DOHH2 (cell line): ENCODE results near the gene PM20D1.
"Not testable (repeated sequence)": the region's sequence is repeated elsewhere in the genome, so short reads cannot be mapped to it uniquely, and the experiment has no call there.

ENCODE experiments used
- H3F3A ChIP-seq: fragments of 200-600 bp; sonication (generic), shearing (Covaris generic); 2 replicates; pipeline ENCODE4 v1.6.0; 2016; ENCODE audit warnings: antibody characterized with exemption, mild to moderate bottlenecking; ENCODE audit not compliant: control insufficient read depth, insufficient read depth
- H3K27ac ChIP-seq: fragments of 200-600 bp; sonication (generic); 2 replicates; pipeline ENCODE4 v1.5.1; 2014; ENCODE audit warnings: low read depth, mild to moderate bottlenecking, low read length, moderate library complexity
- H3K27me3 ChIP-seq: fragments of 200-600 bp; sonication (generic); 2 replicates; pipeline ENCODE4 v1.6.1; 2014; ENCODE audit warnings: mild to moderate bottlenecking, low read length, mixed read lengths; ENCODE audit not compliant: control insufficient read depth
- H3K36me3 ChIP-seq: fragments of 200-600 bp; sonication (generic); 2 replicates; pipeline ENCODE4 v1.6.1; 2014; ENCODE audit warnings: mild to moderate bottlenecking, low read length, moderate library complexity, mixed read lengths; ENCODE audit not compliant: control insufficient read depth
- H3K4me1 ChIP-seq: fragments of 200-600 bp; sonication (generic); 2 replicates; pipeline ENCODE4 v1.6.1; 2014; ENCODE audit warnings: mild to moderate bottlenecking, low read length, mixed read lengths; ENCODE audit not compliant: control insufficient read depth
- H3K4me2 ChIP-seq: fragments of 200-600 bp; sonication (generic); 2 replicates; pipeline ENCODE4 v1.6.0; 2014; ENCODE audit warnings: mild to moderate bottlenecking, low read length, moderate library complexity
- H3K4me3 ChIP-seq: fragments of 200-600 bp; sonication (generic); 2 replicates; pipeline ENCODE4 v1.5.1; 2014; ENCODE audit warnings: mild to moderate bottlenecking, low read length, mixed read lengths
- H3K79me2 ChIP-seq: fragments of 200-600 bp; sonication (generic); 2 replicates; pipeline ENCODE4 v1.6.1; 2014; ENCODE audit warnings: mild to moderate bottlenecking, low read length, mixed read lengths; ENCODE audit not compliant: control insufficient read depth
- H3K9me2 ChIP-seq: fragments of 200-600 bp; sonication (generic); replicated peaks from 2 replicates; pipeline ENCODE4 v1.6.1; 2014; ENCODE audit warnings: mild to moderate bottlenecking, low read length, mixed read lengths; ENCODE audit not compliant: control insufficient read depth
- H3K9me3 ChIP-seq: fragments of 200-600 bp; sonication (generic); 2 replicates; pipeline ENCODE4 v1.6.1; 2014; ENCODE audit warnings: antibody characterized with exemption, low read length, mixed read lengths; ENCODE audit not compliant: control insufficient read depth, insufficient read depth
- H4K20me1 ChIP-seq: fragments of 200-600 bp; sonication (generic); 2 replicates; pipeline ENCODE4 v1.6.0; 2014; ENCODE audit warnings: low read depth, mild to moderate bottlenecking, antibody characterized with exemption, low read length, moderate library complexity; ENCODE audit not compliant: control insufficient read depth, insufficient read depth
- CTCF ChIP-seq: fragments of 200-600 bp; sonication (generic); IDR thresholded peaks from one replicate; pipeline ENCODE4 v1.5.1; 2014; ENCODE audit warnings: antibody characterized with exemption, mild to moderate bottlenecking, low read depth, low read length; ENCODE audit not compliant: poor library complexity, severe bottlenecking
- EZH2phosphoT487 ChIP-seq: fragments of 200-600 bp; sonication (generic); IDR thresholded peaks from 2 replicates; pipeline ENCODE4 v1.6.1; 2017; ENCODE audit warnings: borderline replicate concordance, mild to moderate bottlenecking, antibody characterized with exemption, low read length, moderate library complexity, mixed read lengths

The PM20D1 gene, protein sequence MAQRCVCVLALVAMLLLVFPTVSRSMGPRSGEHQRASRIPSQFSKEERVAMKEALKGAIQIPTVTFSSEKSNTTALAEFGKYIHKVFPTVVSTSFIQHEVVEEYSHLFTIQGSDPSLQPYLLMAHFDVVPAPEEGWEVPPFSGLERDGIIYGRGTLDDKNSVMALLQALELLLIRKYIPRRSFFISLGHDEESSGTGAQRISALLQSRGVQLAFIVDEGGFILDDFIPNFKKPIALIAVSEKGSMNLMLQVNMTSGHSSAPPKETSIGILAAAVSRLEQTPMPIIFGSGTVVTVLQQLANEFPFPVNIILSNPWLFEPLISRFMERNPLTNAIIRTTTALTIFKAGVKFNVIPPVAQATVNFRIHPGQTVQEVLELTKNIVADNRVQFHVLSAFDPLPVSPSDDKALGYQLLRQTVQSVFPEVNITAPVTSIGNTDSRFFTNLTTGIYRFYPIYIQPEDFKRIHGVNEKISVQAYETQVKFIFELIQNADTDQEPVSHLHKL

DNA sequence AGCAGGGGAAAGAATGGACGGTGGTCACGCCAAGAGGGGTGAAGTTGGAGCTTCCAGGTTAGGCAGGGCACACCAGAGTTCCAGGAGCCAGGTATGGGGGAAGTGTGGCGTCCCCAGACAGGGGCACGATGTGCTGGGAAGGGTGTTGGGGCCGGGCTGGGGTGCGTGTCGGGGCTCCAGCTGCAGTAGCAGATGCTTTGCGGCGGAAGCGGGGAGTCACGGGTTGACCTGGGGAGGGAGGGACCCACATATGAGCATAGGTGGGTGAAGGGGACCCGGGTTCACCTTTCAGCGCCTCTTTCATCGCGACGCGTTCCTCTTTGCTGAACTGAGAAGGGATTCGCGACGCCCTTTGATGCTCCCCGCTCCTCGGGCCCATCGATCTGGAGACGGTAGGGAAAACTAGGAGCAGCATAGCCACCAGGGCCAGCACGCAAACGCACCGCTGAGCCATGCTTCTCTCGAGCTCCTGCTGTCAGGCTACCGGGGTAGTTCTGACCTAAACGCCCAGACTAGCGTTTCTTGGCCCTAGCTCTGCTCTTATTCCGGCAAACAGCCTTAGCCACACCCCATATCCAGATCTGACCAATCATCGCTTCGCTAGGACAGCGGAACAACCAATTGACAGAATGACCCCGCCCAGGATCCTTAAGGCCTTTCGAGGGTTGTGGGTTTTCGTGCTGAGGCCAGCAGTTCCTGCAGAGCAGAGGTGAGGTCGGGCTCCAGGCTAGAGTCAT is at the start of gene PM20D1:
PM20D1 (minus strand) TSS at position 514 of the 737 bp plus-strand sequence; CDS start at position 454, 60 bp downstream.
- no peaks in the 10 kb centered on the region for H3K36me3 ChIP-seq
- H3K27me3 ChIP-seq, result no peaks in the 10 kb centered on the region
- H4K20me1 ChIP-seq, result no peaks in the 10 kb centered on the region
- H3K4me1 ChIP-seq, result peaks cover 10% of the 10 kb centered on the region
- H3K9me2 ChIP-seq, result no peaks in the 10 kb centered on the region
- H3K79me2 ChIP-seq, result no peaks in the 10 kb centered on the region
- H3K9me3 ChIP-seq, result peaks cover 6% of the 10 kb centered on the region; the same call in 1 of the 2 replicates
- no peaks in the 10 kb centered on the region for H3F3A ChIP-seq
- no peak within 1 kb of the TSS for H3K27ac ChIP-seq
- peak within 1 kb of the TSS; percentile 55 for H3K4me2 ChIP-seq
- TF ChIP-seq EZH2phosphoT487 (no peak), CTCF (no peak)
- H3K4me3 ChIP-seq, result peak within 1 kb of the TSS; percentile 60

GRCh38 chr1:205896351-205896750 is 46.4 kb upstream of the PM20D1 start:
- H3F3A ChIP-seq, result no peaks in the 10 kb centered on the region
- TF ChIP-seq CTCF (no peak), EZH2phosphoT487 (no peak)
- H3K79me2 ChIP-seq, result no peaks in the 10 kb centered on the region
- no peaks in the 10 kb centered on the region for H3K4me1 ChIP-seq
- no peaks in the 10 kb centered on the region for H4K20me1 ChIP-seq
- H3K9me3 ChIP-seq, result peaks cover 4% of the 10 kb centered on the region; the same call in 1 of the 2 replicates
- no peaks in the 10 kb centered on the region for H3K36me3 ChIP-seq
- H3K27ac ChIP-seq, result no peak overlapping the region
- no peak overlapping the region for H3K4me3 ChIP-seq
- no peak overlapping the region for H3K4me2 ChIP-seq
- no peaks in the 10 kb centered on the region for H3K27me3 ChIP-seq
- no peaks in the 10 kb centered on the region for H3K9me2 ChIP-seq

GRCh38 chr1:205894119-205894518 is 44.2 kb upstream of the PM20D1 start:
- H3K4me3 ChIP-seq, H3K79me2 ChIP-seq, H4K20me1 ChIP-seq, H3F3A ChIP-seq, H3K9me2 ChIP-seq, H3K36me3 ChIP-seq, H3K4me2 ChIP-seq, H3K27me3 ChIP-seq, H3K9me3 ChIP-seq, H3K27ac ChIP-seq, H3K4me1 ChIP-seq: not testable (repeated sequence)

GRCh38 chr1:205892175-205892574 is 42.2 kb upstream of the PM20D1 start:
- H3K4me3 ChIP-seq, H3K9me2 ChIP-seq, H3F3A ChIP-seq, H3K79me2 ChIP-seq, H3K36me3 ChIP-seq, H3K4me1 ChIP-seq, H3K27ac ChIP-seq, H3K4me2 ChIP-seq, H3K9me3 ChIP-seq, H3K27me3 ChIP-seq, H4K20me1 ChIP-seq: not testable (repeated sequence)

DNA sequence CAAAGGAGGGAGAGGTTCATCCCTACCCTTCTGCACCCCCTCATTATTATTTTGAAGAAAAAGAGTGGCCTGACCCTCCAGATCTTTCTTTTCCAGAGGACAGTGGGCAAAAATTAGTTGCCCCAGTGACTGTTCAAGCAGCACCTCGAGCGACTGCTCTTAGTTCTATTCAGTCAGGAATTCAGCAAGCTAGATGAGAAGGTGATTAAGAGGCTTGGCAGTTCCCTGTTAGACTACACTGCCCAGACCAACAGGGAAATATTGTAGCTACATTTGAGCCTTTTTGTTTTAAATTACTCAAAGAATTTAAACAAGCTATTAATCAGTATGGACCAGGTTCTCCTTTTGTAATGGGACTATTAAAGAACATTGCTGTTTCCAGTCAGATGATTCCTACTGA is 41.5 kb upstream of the PM20D1 start:
- H3K36me3 ChIP-seq, H3K9me2 ChIP-seq, H4K20me1 ChIP-seq, H3K9me3 ChIP-seq, H3K4me1 ChIP-seq, H3K27ac ChIP-seq, H3K4me3 ChIP-seq, H3F3A ChIP-seq, H3K4me2 ChIP-seq, H3K79me2 ChIP-seq, H3K27me3 ChIP-seq: not testable (repeated sequence)

GRCh38 chr1:205890631-205891030 is 40.7 kb upstream of the PM20D1 start:
- not testable (repeated sequence) for H3F3A ChIP-seq, H3K4me2 ChIP-seq, H4K20me1 ChIP-seq, H3K9me3 ChIP-seq, H3K4me3 ChIP-seq, H3K4me1 ChIP-seq, H3K27me3 ChIP-seq, H3K36me3 ChIP-seq, H3K9me2 ChIP-seq, H3K79me2 ChIP-seq, H3K27ac ChIP-seq
